Sigmoid colon (tissue), 4 donors: ENCODE measurements around the gene DNAAF5.

Source experiments
- CTCF ChIP-seq, 4 experiments: fragments of 450-650 bp in 3 of 4; fragments of 200-600 bp in 1 of 4; IDR thresholded peaks; one replicate each; pipeline ENCODE4 v1.5.1; 2016 to 2019; ENCODE audit warnings: antibody characterized with exemption in 4 of 4, mild to moderate bottlenecking in 3 of 4, moderate library complexity in 2 of 4
- EP300 ChIP-seq, 4 donors: sonication (generic); formaldehyde crosslinking; IDR thresholded peaks; one replicate each; pipeline ENCODE4 v1.6.1; 2017; ENCODE audit warnings: antibody characterized with exemption in 4 of 4
- POLR2A ChIP-seq, 2 donors: fragments of 450-650 bp; IDR thresholded peaks; one replicate each; pipeline ENCODE4 v1.6.1; 2016; ENCODE audit warnings: antibody characterized with exemption in 2 of 2, mild to moderate bottlenecking in 2 of 2, moderate library complexity in 2 of 2
- POLR2AphosphoS5 ChIP-seq, 4 donors: sonication (generic); formaldehyde crosslinking; IDR thresholded peaks; one replicate each; pipeline ENCODE4 v1.6.1; 2017; ENCODE audit warnings: antibody characterized with exemption in 4 of 4

DNA sequence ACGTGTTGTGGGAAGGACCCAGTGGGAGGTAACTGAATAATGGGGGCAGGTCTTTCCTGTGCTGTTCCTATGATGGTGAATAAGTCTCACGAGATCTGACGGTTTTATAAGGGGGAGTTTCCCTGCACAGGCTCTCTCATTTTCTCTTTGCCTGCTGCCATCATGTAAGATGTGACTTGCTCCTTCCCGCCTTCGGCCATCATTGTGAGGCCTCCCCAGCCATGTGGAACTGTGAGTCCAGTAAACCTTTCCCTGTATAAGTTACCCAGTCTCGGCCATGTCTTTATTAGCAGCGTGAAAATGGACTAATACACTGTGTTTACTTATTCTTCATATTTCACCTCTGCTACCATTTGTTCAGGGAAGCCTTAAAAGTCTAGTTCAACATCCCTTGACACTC is 2.2 kb upstream of the DNAAF5 start:
- TF ChIP-seq CTCF (IDR thresholded peaks at IDR 0.05) (no peak), POLR2A (IDR thresholded peaks at IDR 0.05) (no peak), POLR2AphosphoS5 (IDR thresholded peaks at IDR 0.05) (no peak), EP300 (IDR thresholded peaks at IDR 0.05) (no peak)
